Measurements from ENCODE around the gene HSPA9. TPM values are rescaled to one million over a fixed set of nuclear protein-coding genes. Genes with fewer than 3 reads are reported as not detected.

HSPA9 gene
- total and polyA plus RNA-seq, 4 donors: 77.8 to 194 (median 147) TPM

- DNase-seq: no peak
- no peak for ATAC-seq (ENCODE audit: insufficient read depth, low FRiP score)
- H3K36me3 ChIP-seq (ENCODE audit: control insufficient read depth in 4 of 4, insufficient read depth in 4 of 4, low read length in 4 of 4): peaks cover 18 to 40% (median 22%) of the 10 kb centered on the region in 4 donors
- no peak overlapping the region for H3K4me3 ChIP-seq
- H3K9me3 ChIP-seq (ENCODE audit: control insufficient read depth in 4 of 4, insufficient read depth in 3 of 4, low read length in 3 of 4): no peaks in the 10 kb centered on the region
- H3K4me1 ChIP-seq (ENCODE audit: control insufficient read depth in 5 of 5, insufficient read depth in 5 of 5, low read length in 5 of 5): peaks cover 0 to 3% (median 0%) of the 10 kb centered on the region in 5 donors
- no peak for TF ChIP-seq CTCF (IDR thresholded peaks at IDR 0.05; ENCODE audit: control extremely low read depth, extremely low read depth)
- H3K27ac ChIP-seq (ENCODE audit: low read depth in 1 of 2, low read length in 1 of 2): no peak overlapping the region
- H3K9ac ChIP-seq (ENCODE audit: insufficient read depth in 1 of 2, low read length in 2 of 2): no peak overlapping the region
- no peaks in the 10 kb centered on the region for H3K27me3 ChIP-seq (ENCODE audit: control insufficient read depth in 3 of 3, insufficient read depth in 3 of 3, low read length in 2 of 3)
- 90 to 96% methylated on average over 5 of the region's 5 CpGs for WGBS, 2 donors
These were observed 21.6 kb downstream of the HSPA9 start for GRCh38 chr5:138553437-138554095.

GRCh38 chr5:138552657-138553056 lies 22.5 kb downstream of the HSPA9 start:
- WGBS, 2 donors: 89 to 95% methylated on average over 4 of the region's 4 CpGs
- TF ChIP-seq CTCF (IDR thresholded peaks at IDR 0.05; ENCODE audit: control extremely low read depth, extremely low read depth): no peak
- no peak for ATAC-seq (ENCODE audit: insufficient read depth, low FRiP score)

DNA sequence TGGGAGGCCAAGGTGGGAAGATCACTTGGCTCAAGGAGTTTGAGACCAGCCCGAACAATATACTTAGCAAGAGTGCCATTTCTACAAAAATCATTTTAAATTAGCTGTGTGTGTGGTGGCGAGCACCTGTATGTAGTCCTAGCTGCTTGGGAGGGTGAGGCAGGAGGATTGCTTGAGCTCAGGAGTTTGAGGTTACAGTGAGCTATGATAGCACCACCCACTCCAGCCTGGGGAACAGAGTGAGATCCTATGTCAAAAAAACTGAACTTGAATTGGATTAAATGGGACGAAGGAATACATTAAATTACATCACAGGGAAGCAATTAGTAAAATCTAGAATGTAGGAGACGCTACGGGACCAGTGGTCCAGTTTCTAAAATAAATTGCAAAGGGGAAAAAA lies 25.8 kb downstream of the HSPA9 start:
- no peaks in the 10 kb centered on the region for H3K27me3 ChIP-seq (ENCODE audit: control insufficient read depth in 3 of 3, insufficient read depth in 3 of 3, low read length in 2 of 3)
- H3K36me3 ChIP-seq (ENCODE audit: control insufficient read depth in 4 of 4, insufficient read depth in 4 of 4, low read length in 4 of 4): peaks cover 0 to 7% (median 2%) of the 10 kb centered on the region in 4 donors
- TF ChIP-seq CTCF (IDR thresholded peaks at IDR 0.05; ENCODE audit: control extremely low read depth, extremely low read depth): no peak
- H3K27ac ChIP-seq (ENCODE audit: low read depth in 1 of 2, low read length in 1 of 2): no peak overlapping the region
- H3K4me1 ChIP-seq (ENCODE audit: control insufficient read depth in 5 of 5, insufficient read depth in 5 of 5, low read length in 5 of 5): peaks cover 8 to 10% (median 8%) of the 10 kb centered on the region in 5 donors
- ATAC-seq (ENCODE audit: insufficient read depth, low FRiP score) (no peak), DNase-seq (no peak)
- H3K9ac ChIP-seq (ENCODE audit: insufficient read depth in 1 of 2, low read length in 2 of 2): no peak overlapping the region
- 95 to 96% methylated on average over 5 of the region's 5 CpGs for WGBS, 2 donors
- no peak overlapping the region for H3K4me3 ChIP-seq
- no peaks in the 10 kb centered on the region for H3K9me3 ChIP-seq (ENCODE audit: control insufficient read depth in 4 of 4, insufficient read depth in 3 of 4, low read length in 3 of 4)

More at GRCh38 chr5:138552657-138553056, 22.5 kb downstream of the HSPA9 start:
- H3K9me3 ChIP-seq (ENCODE audit: control insufficient read depth in 4 of 4, insufficient read depth in 3 of 4, low read length in 3 of 4): no peaks in the 10 kb centered on the region
- no peak overlapping the region for H3K9ac ChIP-seq (ENCODE audit: insufficient read depth in 1 of 2, low read length in 2 of 2)
- no peak overlapping the region for H3K27ac ChIP-seq (ENCODE audit: low read depth in 1 of 2, low read length in 1 of 2)
- H3K27me3 ChIP-seq (ENCODE audit: control insufficient read depth in 3 of 3, insufficient read depth in 3 of 3, low read length in 2 of 3): no peaks in the 10 kb centered on the region
- H3K36me3 ChIP-seq (ENCODE audit: control insufficient read depth in 4 of 4, insufficient read depth in 4 of 4, low read length in 4 of 4): peaks cover 11 to 31% (median 14%) of the 10 kb centered on the region in 4 donors
- H3K4me3 ChIP-seq: no peak overlapping the region
- no peak for DNase-seq
- H3K4me1 ChIP-seq (ENCODE audit: control insufficient read depth in 5 of 5, insufficient read depth in 5 of 5, low read length in 5 of 5): peaks cover 0 to 3% (median 0%) of the 10 kb centered on the region in 5 donors

Data from lung (tissue), 12 donors.